Measurements from ENCODE around the gene REX1BD.

DNA sequence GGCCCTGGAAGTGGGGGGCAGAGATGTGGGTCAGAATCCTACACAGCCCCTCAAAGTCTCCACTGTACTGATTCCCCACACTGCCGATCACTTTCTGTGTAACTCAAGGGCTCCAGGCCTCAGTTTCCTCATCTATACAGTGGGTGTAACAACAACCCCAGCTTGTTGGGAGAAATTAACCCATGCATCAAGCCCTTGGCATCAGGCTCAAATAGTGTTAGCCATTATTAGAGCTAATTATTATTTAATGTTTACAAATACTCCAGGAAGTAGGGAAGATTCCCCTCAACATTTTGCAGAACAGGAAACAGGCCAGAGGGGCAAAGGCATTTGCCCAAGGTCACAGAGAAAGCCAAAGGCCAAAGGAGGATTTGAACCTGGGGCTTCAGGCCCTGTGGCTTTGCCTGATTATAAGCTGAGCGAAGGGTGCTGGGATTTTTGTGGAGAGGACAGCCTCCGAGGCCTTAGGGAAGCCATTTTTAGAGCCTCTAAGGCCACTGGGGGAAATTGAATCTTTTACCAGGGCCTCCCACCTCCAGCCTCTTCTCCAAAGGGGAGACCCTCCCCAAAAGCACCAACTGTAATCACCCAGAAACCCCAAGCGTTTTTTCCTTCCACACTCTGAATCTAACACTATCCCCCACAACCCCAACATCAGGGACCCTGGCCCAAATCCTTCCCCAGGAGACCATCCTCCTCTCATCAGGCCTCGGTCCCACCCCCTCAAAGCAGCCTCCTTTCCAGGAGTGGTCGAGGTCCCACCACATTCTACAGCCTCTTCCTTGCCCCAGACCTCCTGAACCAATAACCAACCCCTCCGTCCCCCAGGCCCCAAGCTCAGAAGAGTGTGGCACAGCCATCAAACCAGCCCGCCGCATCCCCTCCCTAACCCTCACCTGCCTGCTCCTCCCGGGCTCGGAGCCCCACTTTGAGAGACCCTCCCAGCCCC lies 46.3 kb upstream of the REX1BD start:
- TF ChIP-seq RAD21 (IDR thresholded peaks at IDR 0.05; ENCODE audit: low read depth) = no peak
- no peak for TF ChIP-seq POLR2A (IDR thresholded peaks at IDR 0.05; ENCODE audit: borderline replicate concordance, extremely low read depth, insufficient read depth, insufficient read length)
- TF ChIP-seq, protein P1, sequence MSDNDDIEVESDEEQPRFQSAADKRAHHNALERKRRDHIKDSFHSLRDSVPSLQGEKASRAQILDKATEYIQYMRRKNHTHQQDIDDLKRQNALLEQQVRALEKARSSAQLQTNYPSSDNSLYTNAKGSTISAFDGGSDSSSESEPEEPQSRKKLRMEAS (IDR thresholded peaks at IDR 0.05) = no peak
- TF ChIP-seq, protein P2, sequence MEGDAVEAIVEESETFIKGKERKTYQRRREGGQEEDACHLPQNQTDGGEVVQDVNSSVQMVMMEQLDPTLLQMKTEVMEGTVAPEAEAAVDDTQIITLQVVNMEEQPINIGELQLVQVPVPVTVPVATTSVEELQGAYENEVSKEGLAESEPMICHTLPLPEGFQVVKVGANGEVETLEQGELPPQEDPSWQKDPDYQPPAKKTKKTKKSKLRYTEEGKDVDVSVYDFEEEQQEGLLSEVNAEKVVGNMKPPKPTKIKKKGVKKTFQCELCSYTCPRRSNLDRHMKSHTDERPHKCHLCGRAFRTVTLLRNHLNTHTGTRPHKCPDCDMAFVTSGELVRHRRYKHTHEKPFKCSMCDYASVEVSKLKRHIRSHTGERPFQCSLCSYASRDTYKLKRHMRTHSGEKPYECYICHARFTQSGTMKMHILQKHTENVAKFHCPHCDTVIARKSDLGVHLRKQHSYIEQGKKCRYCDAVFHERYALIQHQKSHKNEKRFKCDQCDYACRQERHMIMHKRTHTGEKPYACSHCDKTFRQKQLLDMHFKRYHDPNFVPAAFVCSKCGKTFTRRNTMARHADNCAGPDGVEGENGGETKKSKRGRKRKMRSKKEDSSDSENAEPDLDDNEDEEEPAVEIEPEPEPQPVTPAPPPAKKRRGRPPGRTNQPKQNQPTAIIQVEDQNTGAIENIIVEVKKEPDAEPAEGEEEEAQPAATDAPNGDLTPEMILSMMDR (IDR thresholded peaks at IDR 0.05 in 2 of 3, conservative IDR thresholded peaks at IDR 0.05 in 1 of 3; ENCODE audit: borderline replicate concordance in 1 of 3, insufficient read depth in 1 of 3, low read depth in 2 of 3, low read length in 2 of 3) = no peak
- no peak for TF ChIP-seq SP1 (IDR thresholded peaks at IDR 0.05; ENCODE audit: low read depth)
- TF ChIP-seq ZNF274 (IDR thresholded peaks at IDR 0.05; ENCODE audit: low read depth, low read length) = no peak
- TF ChIP-seq EGR1 (IDR thresholded peaks at IDR 0.05; ENCODE audit: low read depth) = no peak
- no peak for TF ChIP-seq YY1 (IDR thresholded peaks at IDR 0.05; ENCODE audit: extremely low read depth, insufficient replicate concordance, low read depth, low read length)
- TF ChIP-seq EZH2 (IDR thresholded peaks at IDR 0.05) = no peak
- TF ChIP-seq POLR2AphosphoS5 (IDR thresholded peaks at IDR 0.05; ENCODE audit: low read depth, low read length) = 0 out of 2 replicates have a peak, but pooled peaks have one; percentile 11
- no peak for TF ChIP-seq SIN3A (IDR thresholded peaks at IDR 0.05; ENCODE audit: low read depth)
- TF ChIP-seq, protein P3, sequence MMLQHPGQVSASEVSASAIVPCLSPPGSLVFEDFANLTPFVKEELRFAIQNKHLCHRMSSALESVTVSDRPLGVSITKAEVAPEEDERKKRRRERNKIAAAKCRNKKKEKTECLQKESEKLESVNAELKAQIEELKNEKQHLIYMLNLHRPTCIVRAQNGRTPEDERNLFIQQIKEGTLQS (IDR thresholded peaks at IDR 0.05) = no peak
- no peak for TF ChIP-seq ELF1 (IDR thresholded peaks at IDR 0.05; ENCODE audit: borderline replicate concordance, low read depth)

All from HCT116 (cell line).